GM18511 (cell line): ENCODE data around the gene C4B.
"Not testable (repeated sequence)": the region's sequence is repeated elsewhere in the genome, so short reads cannot be mapped to it uniquely, and the experiment has no call there.

Experiments
- ATAC-seq: cut with Tn5 transposase; IDR thresholded peaks from one replicate; pipeline ENCODE4 v1.9.1; 2021; ENCODE audit warnings: mild to moderate bottlenecking, moderate library complexity; ENCODE audit not compliant: unreplicated experiment

Gene C4B

GRCh38 chr6:32050562-32050961 is 36.0 kb downstream of the C4B start:
- no peak for ATAC-seq

- not testable (repeated sequence) for ATAC-seq
Observed at GRCh38 chr6:32052626-32053025, 38.0 kb downstream of the C4B start.

- not testable (repeated sequence) for ATAC-seq
Observed at GRCh38 chr6:32053314-32053713, 38.7 kb downstream of the C4B start.

- not testable (repeated sequence) for ATAC-seq
Observed at GRCh38 chr6:32055756-32056155, 41.2 kb downstream of the C4B start.

GRCh38 chr6:32056254-32056653 is 41.7 kb downstream of the C4B start:
- no peak for ATAC-seq

GRCh38 chr6:32057966-32058365 is 43.4 kb downstream of the C4B start:
- no peak for ATAC-seq

GRCh38 chr6:32058511-32058963 is 43.9 kb downstream of the C4B start:
- ATAC-seq: no peak

GRCh38 chr6:32060966-32061655 is 46.5 kb downstream of the C4B start:
- ATAC-seq: no peak

DNA sequence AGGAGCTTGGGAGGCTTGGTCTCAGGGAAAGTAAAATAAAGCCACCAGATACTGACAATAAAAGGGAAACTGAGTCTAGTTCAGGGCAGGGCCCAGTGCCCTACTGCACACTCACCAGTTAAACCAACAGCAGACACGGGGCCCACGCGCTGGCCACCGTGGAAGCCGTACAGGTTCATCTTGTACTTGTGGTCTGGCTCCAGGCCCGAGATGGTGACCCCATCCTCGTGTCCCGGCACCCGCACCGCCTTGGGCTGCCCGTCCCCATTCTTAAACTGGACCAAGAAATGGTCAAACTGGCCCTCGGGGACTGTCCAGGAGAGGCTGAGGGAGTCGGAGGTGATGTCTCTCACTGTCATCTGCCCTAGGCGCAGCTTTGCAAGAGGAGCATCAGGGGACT is 50.1 kb downstream of the C4B start:
- ATAC-seq: no peak

DNA sequence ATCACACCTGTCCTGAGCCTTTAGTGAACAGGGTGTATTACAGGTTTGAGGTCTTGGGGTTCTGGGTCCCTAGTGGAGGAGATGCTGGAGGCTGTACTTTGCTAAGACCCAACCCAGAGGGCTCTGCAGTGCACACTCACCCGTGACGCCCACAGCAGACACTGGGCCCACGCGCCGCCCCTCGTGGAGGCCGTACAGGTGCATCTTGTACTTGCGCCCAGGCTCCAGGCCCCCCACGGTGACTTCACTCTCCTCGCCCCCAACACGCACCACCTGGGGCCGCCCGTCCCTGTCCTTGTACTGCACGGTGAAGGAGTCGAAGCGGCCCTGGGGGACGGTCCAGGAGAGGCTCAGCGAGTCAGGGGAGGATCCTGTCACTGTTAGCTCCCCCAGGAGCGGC is 52.9 kb downstream of the C4B start:
- not testable (repeated sequence) for ATAC-seq

DNA sequence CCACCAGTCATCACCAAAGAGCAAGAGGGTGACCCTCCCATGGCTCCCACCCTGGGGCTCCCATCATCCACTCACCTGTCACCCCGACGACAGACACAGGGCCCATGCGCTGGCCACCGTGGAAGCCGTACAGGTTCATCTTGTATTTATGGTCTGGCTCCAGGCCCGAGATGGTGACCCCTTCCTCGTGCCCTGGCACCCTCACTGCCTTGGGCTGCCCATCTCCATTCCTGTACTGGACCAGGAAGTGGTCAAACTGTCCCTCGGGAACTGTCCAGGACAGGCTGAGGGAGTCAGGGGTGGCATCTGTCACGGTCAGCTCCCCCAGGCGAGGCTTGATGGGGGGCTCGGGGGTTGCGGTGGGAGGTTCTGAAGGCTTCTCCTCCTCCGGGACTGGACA is 53.7 kb downstream of the C4B start:
- ATAC-seq: not testable (repeated sequence)

DNA sequence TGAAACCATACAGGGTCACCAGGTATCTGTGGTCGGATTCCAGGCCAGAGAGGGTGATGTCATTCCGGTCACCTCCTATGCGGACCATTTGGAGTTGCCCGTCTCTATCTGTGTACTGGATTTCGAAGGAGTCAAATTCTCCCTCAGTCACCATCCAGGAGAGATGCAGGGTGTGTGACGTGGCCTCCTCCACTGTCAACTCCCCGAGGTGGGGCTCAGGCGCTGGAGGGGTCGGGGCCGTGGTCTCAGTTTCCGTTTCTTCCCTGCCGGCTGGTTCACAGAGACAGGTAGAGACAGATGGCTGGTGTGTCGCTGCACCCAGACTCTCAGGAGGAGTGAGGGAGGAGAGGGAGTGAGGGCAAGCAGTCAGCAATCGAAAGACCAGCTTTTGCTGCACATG is 54.3 kb downstream of the C4B start:
- ATAC-seq: no peak

- ATAC-seq: no peak
Observed at GRCh38 chr6:32069460-32069859, 54.9 kb downstream of the C4B start.

DNA sequence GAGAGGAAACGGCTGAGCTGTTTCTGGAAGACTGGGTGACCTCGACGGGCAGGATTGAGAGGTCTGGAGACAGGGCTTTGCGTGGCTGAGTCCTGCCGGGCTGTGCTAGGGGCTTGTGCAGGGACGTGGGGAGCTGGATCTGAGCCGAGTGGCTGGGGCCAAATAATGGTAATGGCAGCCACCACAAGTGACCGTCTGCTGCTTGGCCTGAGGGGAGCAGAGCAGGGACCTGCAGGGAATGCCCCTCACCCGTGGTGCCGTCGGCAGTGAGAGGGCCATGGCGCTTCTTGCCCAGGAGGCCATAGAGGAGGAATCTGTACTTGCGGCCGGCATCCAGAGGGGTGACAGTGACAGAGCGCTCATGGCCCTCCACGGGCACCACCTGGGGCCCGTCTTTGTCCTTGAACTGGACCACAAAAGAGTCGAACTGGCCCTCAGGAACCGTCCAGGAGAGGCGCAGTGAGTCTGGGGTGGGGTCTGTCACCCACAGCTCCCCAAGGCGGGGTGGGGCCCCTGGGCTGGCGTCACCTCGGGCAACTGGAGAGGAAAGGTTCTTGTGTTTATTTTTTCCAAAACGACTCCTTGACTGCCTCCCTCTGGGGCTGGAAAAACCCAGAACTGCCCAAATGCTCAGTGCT is 55.4 kb downstream of the C4B start:
- no peak for ATAC-seq

- no peak for ATAC-seq
Observed at GRCh38 chr6:32070814-32071543, 56.4 kb downstream of the C4B start.

DNA sequence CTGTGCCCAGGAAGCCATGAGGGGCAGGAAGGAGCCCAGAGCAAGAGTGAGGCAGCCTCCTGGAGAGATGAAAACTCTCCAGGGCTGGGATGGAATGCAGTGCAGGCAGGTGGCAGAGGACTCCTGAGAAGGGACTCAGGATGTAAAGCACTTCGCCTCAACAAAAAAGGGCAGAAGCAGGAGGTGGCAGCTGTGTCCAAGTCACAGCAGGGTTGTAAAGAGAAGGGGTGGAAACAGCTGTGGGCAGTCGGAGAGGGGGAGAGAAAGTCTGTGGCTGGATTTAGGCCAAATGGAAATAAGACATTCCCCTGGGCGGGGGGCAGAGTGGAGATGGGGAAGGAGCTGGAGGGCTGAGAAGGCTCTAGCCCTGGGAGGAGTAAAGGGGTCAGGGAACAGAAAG is 58.5 kb downstream of the C4B start:
- ATAC-seq: no peak

DNA sequence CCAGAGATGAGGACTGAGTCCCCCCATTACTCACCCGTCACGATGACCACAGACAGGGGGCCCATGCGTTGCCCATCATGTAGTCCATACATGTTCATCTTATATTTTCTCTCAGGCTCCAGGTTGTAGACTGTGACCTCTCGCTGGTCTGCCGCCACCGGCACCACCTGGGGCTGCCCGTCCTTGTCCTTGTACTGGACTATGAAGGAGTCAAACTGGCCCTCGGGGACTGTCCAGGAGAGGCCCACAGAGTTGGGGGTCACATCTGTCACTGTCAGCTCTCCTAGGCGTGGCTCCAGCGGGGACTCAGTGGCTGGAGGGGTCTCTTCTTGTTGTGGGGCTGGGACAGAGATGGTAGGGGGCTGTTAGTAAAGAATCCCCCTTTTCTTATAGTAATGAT is 59.0 kb downstream of the C4B start:
- ATAC-seq: no peak

GRCh38 chr6:32074996-32075532 is 60.5 kb downstream of the C4B start:
- no peak for ATAC-seq

- no peak for ATAC-seq
Observed at GRCh38 chr6:32075781-32076180, 61.2 kb downstream of the C4B start.

DNA sequence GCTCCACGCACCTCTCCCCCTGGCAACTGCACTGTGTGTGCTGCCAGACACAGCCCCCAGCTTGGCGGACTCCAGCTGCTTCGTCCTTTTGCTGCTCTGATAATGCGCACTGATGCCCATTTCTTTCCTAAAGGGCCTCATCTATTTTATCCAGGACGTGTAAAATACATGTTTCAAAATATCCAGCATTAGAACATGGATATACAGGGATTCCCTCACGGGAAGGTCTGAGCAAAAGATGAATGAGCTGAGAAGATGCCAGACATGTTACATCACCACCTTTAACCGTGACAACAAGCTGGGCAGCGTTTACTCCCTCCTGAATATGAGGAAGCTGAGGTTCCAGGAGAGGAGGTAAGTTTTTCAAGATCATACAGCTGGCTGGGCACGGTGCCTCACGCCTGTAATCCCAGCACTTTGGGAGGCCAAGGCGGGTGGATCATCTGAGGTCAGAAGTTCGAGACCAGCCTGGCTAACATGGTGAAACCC is 61.8 kb downstream of the C4B start:
- ATAC-seq: no peak

DNA sequence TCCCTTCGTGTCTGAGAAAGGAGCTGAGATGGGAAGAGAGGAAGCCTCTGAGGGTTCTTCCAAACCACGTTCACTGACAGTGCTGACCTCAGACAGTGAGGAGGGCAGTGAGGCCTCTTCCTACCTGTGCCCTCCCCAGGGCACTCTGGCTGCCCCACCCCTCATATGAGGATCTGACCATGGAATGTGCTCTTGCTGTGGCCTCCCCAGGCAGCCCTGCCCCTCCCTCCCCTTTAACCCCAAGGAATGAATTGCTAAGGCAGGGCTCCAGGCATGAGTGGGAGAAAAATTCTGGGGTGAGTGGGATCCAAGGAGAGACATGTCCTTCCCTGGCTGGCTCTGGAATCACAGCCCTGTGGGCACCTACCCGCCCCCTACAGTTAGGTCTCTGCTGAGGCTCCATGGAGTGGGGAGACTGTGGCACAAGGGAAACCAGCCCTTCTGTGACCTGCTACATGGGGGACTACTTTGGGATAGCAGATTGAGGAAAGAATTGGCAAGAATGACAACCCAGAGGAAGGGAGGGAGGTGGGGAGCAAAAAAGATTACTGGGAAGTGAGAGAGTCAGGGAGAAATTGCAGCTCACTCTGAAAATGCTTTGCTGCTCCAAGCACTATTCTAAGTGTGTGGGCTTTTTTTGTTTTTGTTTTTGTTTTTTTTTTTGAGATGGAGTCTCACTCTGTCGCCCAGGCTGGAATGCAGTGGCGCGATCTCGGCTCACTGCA is 65.1 kb downstream of the C4B start:
- ATAC-seq: no peak
